SK-N-SH (cell line): Measurements from ENCODE around the gene TPH1.

ENCODE experiments used
- CTCF ChIP-seq: fragments of 200-600 bp; sonication (generic); IDR thresholded peaks from 2 replicates; pipeline ENCODE4 v1.6.1; 2017; ENCODE audit warnings: antibody characterized with exemption, mild to moderate bottlenecking, moderate library complexity
- ELF1 ChIP-seq: IDR thresholded peaks from 2 replicates; pipeline ENCODE4 v1.4.0; 2012
- EP300 ChIP-seq, 2 experiments: IDR thresholded peaks; 2 replicates each; pipeline versions ENCODE4 v1.4.0 to v1.6.1; 2012; ENCODE audit warnings: borderline replicate concordance in 1 of 2, low read depth in 1 of 2, low read length in 1 of 2
- EZH2phosphoT487 ChIP-seq: fragments of 200-600 bp; sonication (generic); IDR thresholded peaks from 2 replicates; pipeline ENCODE4 v1.6.1; 2017; ENCODE audit warnings: low read depth, mixed run types, mild to moderate bottlenecking, antibody characterized with exemption, moderate library complexity, borderline replicate concordance
- FOXJ3 ChIP-seq: sonication (generic); formaldehyde crosslinking; IDR thresholded peaks from 2 replicates; pipeline ENCODE4 v1.5.1; 2020; ENCODE audit warnings: mild to moderate bottlenecking, missing genetic modification reagents
- IRF3 ChIP-seq: fragments of 150-350 bp; IDR thresholded peaks from 2 replicates; pipeline ENCODE4 v1.6.1; 2016; ENCODE audit warnings: mild to moderate bottlenecking, low read depth, low read length
- MAX ChIP-seq: IDR thresholded peaks from 2 replicates; pipeline ENCODE4 v1.4.0; 2012; ENCODE audit warnings: low read depth
- MXI1 ChIP-seq: IDR thresholded peaks from 2 replicates; pipeline ENCODE4 v1.6.1; 2012; ENCODE audit warnings: mild to moderate bottlenecking, low read depth, low read length, improper control_type of control experiment
- PBX3 ChIP-seq: IDR thresholded peaks from 2 replicates; pipeline ENCODE4; 2012
- POLR2AphosphoS5 ChIP-seq: IDR thresholded peaks from 2 replicates; pipeline ENCODE4 v1.6.1; 2012; ENCODE audit warnings: low read depth, low read length
- RAD21 ChIP-seq: IDR thresholded peaks from 2 replicates; pipeline ENCODE4 v1.6.1; 2012; ENCODE audit warnings: mild to moderate bottlenecking, low read length
- RFX5 ChIP-seq: IDR thresholded peaks from 2 replicates; pipeline ENCODE4 v1.6.1; 2012; ENCODE audit warnings: mild to moderate bottlenecking, improper control_type of control experiment, low read length
- SIN3A ChIP-seq: IDR thresholded peaks from 2 replicates; pipeline ENCODE4 v1.6.1; 2012; ENCODE audit warnings: low read depth, mild to moderate bottlenecking, low read length, moderate library complexity, borderline replicate concordance
- YY1 ChIP-seq: IDR thresholded peaks from 2 replicates; pipeline ENCODE4 v1.4.0; 2012; ENCODE audit warnings: low read depth, mild to moderate bottlenecking

- no peak for TF ChIP-seq POLR2AphosphoS5
- no peak for TF ChIP-seq CTCF
- no peak for TF ChIP-seq MAX
- TF ChIP-seq MXI1 = no peak
- no peak for TF ChIP-seq EZH2phosphoT487
- no peak for TF ChIP-seq EP300 (IDR thresholded peaks at IDR 0.05; ENCODE audit: borderline replicate concordance in 1 of 2, low read depth in 1 of 2, low read length in 1 of 2)
- TF ChIP-seq RAD21 = no peak
- no peak for TF ChIP-seq RFX5
- no peak for TF ChIP-seq FOXJ3 (CRISPR knock-in tag)
- no peak for TF ChIP-seq ELF1
- TF ChIP-seq YY1 = no peak
- no peak for TF ChIP-seq IRF3
- TF ChIP-seq SIN3A = no peak
- TF ChIP-seq PBX3 = no peak
Measured at GRCh38 chr11:18063862-18064434, 17.9 kb upstream of the TPH1 start.
